Measurements from ENCODE around the gene RSPO3. TPM values are rescaled to one million over a fixed set of nuclear protein-coding genes. Genes with fewer than 3 reads are reported as not detected.

RSPO3 gene
- total RNA-seq, 1 experiment from 2014 or later: 0.11 TPM

DNA sequence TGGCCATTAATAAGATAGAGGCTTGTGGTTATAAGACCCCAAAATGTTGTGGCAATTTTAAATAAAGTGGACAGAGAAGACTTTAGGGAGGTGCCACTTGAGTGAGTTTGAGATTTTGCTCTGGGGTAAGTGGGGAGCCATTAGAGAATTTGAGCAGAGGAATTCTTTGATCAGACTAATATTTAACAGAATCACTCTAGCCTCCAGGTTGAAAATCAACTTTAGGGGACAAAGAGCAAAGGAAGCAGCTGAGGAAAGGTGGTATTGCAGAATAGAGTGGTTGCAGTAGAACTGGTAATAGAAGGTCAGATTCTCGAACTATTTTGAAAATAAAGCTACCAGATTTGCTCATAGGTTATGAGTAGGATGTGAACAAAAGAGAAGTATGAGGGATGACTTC lies 97.5 kb downstream of the RSPO3 start:
- Mint-ChIP-seq H3K27ac (ENCODE audit: unreplicated experiment) (no peak overlapping the region), H3K4me1 (ENCODE audit: low read depth, unreplicated experiment) (no peaks in the 10 kb centered on the region), H3K9me3 (ENCODE audit: unreplicated experiment) (no peaks in the 10 kb centered on the region), H3K4me3 (ENCODE audit: unreplicated experiment) (no peak overlapping the region), H3K36me3 (ENCODE audit: insufficient read depth, unreplicated experiment) (no peaks in the 10 kb centered on the region), H3K27me3 (ENCODE audit: insufficient read depth, unreplicated experiment) (no peaks in the 10 kb centered on the region)
- intact Hi-C loops (cut with micrococcal nuclease; ENCODE audit: unreplicated experiment): no loop called here
- TF ChIP-seq CTCF (IDR thresholded peaks at IDR 0.05; ENCODE audit: insufficient read depth in 1 of 2, low read depth in 1 of 2, low read length in 1 of 2, severe bottlenecking in 1 of 2, unreplicated experiment in 1 of 2): no peak
- Histone ChIP-seq H3K4me1 (0 out of 2 replicates have a peak, but pooled peaks cover 7% of the 10 kb centered on the region), H3K4me3 (ENCODE audit: low read depth, low read length) (no peak overlapping the region), H3K9me3 (no peaks in the 10 kb centered on the region), H3K27me3 (replicated peaks; ENCODE audit: control insufficient read depth, insufficient read depth, low read length) (no peaks in the 10 kb centered on the region), H3K36me3 (ENCODE audit: control insufficient read depth, insufficient read depth, low read length) (no peaks in the 10 kb centered on the region)
- ChIA-PET POLR2A (no interaction called here), CTCF (no interaction called here)
- no TSS peak for BruUV-seq (replicated peaks)
- no peak for DNase-seq

GRCh38 chr6:127216810-127217789 lies 98.6 kb downstream of the RSPO3 start:
- Histone ChIP-seq H3K27me3 (replicated peaks; ENCODE audit: control insufficient read depth, insufficient read depth, low read length) (no peaks in the 10 kb centered on the region), H3K4me3 (ENCODE audit: low read depth, low read length) (no peak overlapping the region), H3K36me3 (ENCODE audit: control insufficient read depth, insufficient read depth, low read length) (no peaks in the 10 kb centered on the region), H3K9me3 (no peaks in the 10 kb centered on the region), H3K4me1 (0 out of 2 replicates have a peak, but pooled peaks cover 7% of the 10 kb centered on the region)
- Mint-ChIP-seq H3K27me3 (ENCODE audit: insufficient read depth, unreplicated experiment) (no peaks in the 10 kb centered on the region), H3K27ac (ENCODE audit: unreplicated experiment) (no peak overlapping the region), H3K4me1 (ENCODE audit: low read depth, unreplicated experiment) (no peaks in the 10 kb centered on the region), H3K4me3 (ENCODE audit: unreplicated experiment) (no peak overlapping the region), H3K36me3 (ENCODE audit: insufficient read depth, unreplicated experiment) (no peaks in the 10 kb centered on the region), H3K9me3 (ENCODE audit: unreplicated experiment) (no peaks in the 10 kb centered on the region)
- intact Hi-C loops (cut with micrococcal nuclease; ENCODE audit: unreplicated experiment): no loop called here
- ChIA-PET POLR2A (no interaction called here), CTCF (interaction anchor here (0.7 kb wide), 1 partner anchor 205 kb away, joined by 4 read pairs; no protein-coding TSS in a partner anchor)
- TF ChIP-seq CTCF (IDR thresholded peaks at IDR 0.05; ENCODE audit: insufficient read depth in 1 of 2, low read depth in 1 of 2, low read length in 1 of 2, severe bottlenecking in 1 of 2, unreplicated experiment in 1 of 2): no peak
- DNase-seq: no peak
- BruUV-seq (replicated peaks): no TSS peak

DNA sequence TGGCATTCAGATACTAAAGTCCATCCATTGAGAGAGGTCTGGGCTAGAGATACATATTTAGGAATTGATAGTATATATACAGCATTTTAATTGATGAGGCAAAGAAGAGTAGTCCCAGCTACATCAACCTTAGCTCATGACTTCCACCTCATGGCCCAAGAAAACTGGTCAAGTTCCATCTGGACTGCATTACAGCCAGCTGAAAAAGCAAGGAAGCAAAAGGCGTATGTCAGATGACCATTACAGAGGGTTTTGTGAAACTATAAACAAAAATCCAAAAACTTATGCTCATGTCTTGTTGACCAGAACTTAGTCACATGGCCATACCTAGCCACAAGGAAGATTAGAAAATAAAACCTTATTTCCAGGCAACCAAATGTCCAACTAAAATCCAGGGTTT lies 101.4 kb downstream of the RSPO3 start:
- H3K27ac Mint-ChIP-seq (ENCODE audit: unreplicated experiment): no peak overlapping the region
- BruUV-seq (replicated peaks): no TSS peak
- H3K4me3 Mint-ChIP-seq (ENCODE audit: unreplicated experiment): no peak overlapping the region
- TF ChIP-seq CTCF (IDR thresholded peaks at IDR 0.05; ENCODE audit: insufficient read depth in 1 of 2, low read depth in 1 of 2, low read length in 1 of 2, severe bottlenecking in 1 of 2, unreplicated experiment in 1 of 2): no peak
- intact Hi-C loops (cut with micrococcal nuclease; ENCODE audit: unreplicated experiment): no loop called here
- H3K27me3 Mint-ChIP-seq (ENCODE audit: insufficient read depth, unreplicated experiment): peaks cover 6% of the 10 kb centered on the region
- 0 out of 2 replicates have a peak, but pooled peaks cover 7% of the 10 kb centered on the region for H3K4me1 ChIP-seq
- ChIA-PET POLR2A (no interaction called here), CTCF (no interaction called here)
- H3K27me3 ChIP-seq (replicated peaks; ENCODE audit: control insufficient read depth, insufficient read depth, low read length): no peaks in the 10 kb centered on the region
- no peak overlapping the region for H3K4me3 ChIP-seq (ENCODE audit: low read depth, low read length)
- H3K4me1 Mint-ChIP-seq (ENCODE audit: low read depth, unreplicated experiment): no peaks in the 10 kb centered on the region
- no peaks in the 10 kb centered on the region for H3K9me3 ChIP-seq
- DNase-seq: no peak
- no peaks in the 10 kb centered on the region for H3K36me3 ChIP-seq (ENCODE audit: control insufficient read depth, insufficient read depth, low read length)
- H3K36me3 Mint-ChIP-seq (ENCODE audit: insufficient read depth, unreplicated experiment): no peaks in the 10 kb centered on the region
- no peaks in the 10 kb centered on the region for H3K9me3 Mint-ChIP-seq (ENCODE audit: unreplicated experiment)
